Epithelial cell of proximal tubule (primary cell): Measurements from ENCODE around the gene VEGFC. TPM values are rescaled to one million over a fixed set of nuclear protein-coding genes. Genes with fewer than 3 reads are reported as not detected.

Source experiments
- DNase-seq: peaks from one replicate; pipeline ENCODE4 v3.0.0-alpha.2; 2011; ENCODE audit warnings: low read depth
- H3K4me3 ChIP-seq: 2 replicates; pipeline ENCODE4 v1.5.1; 2011; ENCODE audit warnings: low read depth, mild to moderate bottlenecking, low read length
- CTCF ChIP-seq: conservative IDR thresholded peaks from 2 replicates; pipeline ENCODE4 v1.5.1; 2012; ENCODE audit warnings: low read depth, mild to moderate bottlenecking, low read length
- total RNA-seq: library from RNA; depleted of rRNA; stranded (reverse); fragments of >200 nt; gene quantifications from 2 replicates; pipeline ENCODE4 v1.2.3, GENCODE V29; 2015

VEGFC gene
- total RNA-seq, 1 donor from 2014 or later = 11.0 TPM

- TF ChIP-seq CTCF = no peak
- no peak overlapping the region for H3K4me3 ChIP-seq
Observed at GRCh38 chr4:176718881-176719280, 73.8 kb downstream of the VEGFC start.

GRCh38 chr4:176717237-176717636 is 75.5 kb downstream of the VEGFC start:
- no peak overlapping the region for H3K4me3 ChIP-seq
- no peak for TF ChIP-seq CTCF
- no peak for DNase-seq

More at GRCh38 chr4:176718881-176719280, 73.8 kb downstream of the VEGFC start:
- DNase-seq = no peak

- DNase-seq = no peak
- no peak overlapping the region for H3K4me3 ChIP-seq
- no peak for TF ChIP-seq CTCF
Observed at GRCh38 chr4:176709417-176709816, 83.3 kb downstream of the VEGFC start.

GRCh38 chr4:176708771-176709311 is 83.9 kb downstream of the VEGFC start:
- DNase-seq = no peak
- TF ChIP-seq CTCF = no peak
- H3K4me3 ChIP-seq = no peak overlapping the region

GRCh38 chr4:176690716-176691115 is 102.0 kb downstream of the VEGFC start:
- no peak for TF ChIP-seq CTCF
- DNase-seq = no peak
- no peak overlapping the region for H3K4me3 ChIP-seq

GRCh38 chr4:176680668-176681180 is 112.0 kb downstream of the VEGFC start:
- no peak for DNase-seq
- no peak overlapping the region for H3K4me3 ChIP-seq
- no peak for TF ChIP-seq CTCF

- no peak for TF ChIP-seq CTCF
- no peak for DNase-seq
- H3K4me3 ChIP-seq = no peak overlapping the region
Observed at GRCh38 chr4:176676901-176677300, 115.8 kb downstream of the VEGFC start.
